ENCODE data around the gene IL17RE. TPM values are rescaled to one million over a fixed set of nuclear protein-coding genes. Genes with fewer than 3 reads are reported as not detected.

The IL17RE gene
- total and polyA plus RNA-seq, 9 of the 15 experiments (the other 6 are each of a cell fraction or from before 2014, with no cell fraction given), result 0.32 to 1.9 (median 0.51) TPM; not detected in 4

- TF ChIP-seq ZBTB2 (IDR thresholded peaks at IDR 0.05) (0 out of 2 replicates have a peak, but pooled peaks have one; percentile 29), ZFP36 (IDR thresholded peaks at IDR 0.05; ENCODE audit: low read depth, low read length, partially characterized antibody) (peak; percentile 97), ZNF12 (CRISPR knock-in tag; IDR thresholded peaks at IDR 0.05) (0 out of 2 replicates have a peak, but pooled peaks have one; percentile 52), ELF4 (CRISPR knock-in tag; IDR thresholded peaks at IDR 0.05) (no peak), CHD4 (IDR thresholded peaks at IDR 0.05; ENCODE audit: insufficient read depth, insufficient replicate concordance, low read depth, low read length, poor library complexity, severe bottlenecking) (peak; percentile 47), GABPB1 (CRISPR knock-in tag; IDR thresholded peaks at IDR 0.05) (no peak), CBX1 (IDR thresholded peaks at IDR 0.05; ENCODE audit: low read depth) (peak; percentile 44; the same call in 1 of the 2 replicates), PTBP1 (IDR thresholded peaks at IDR 0.05; ENCODE audit: low read depth, low read length) (peak; percentile 95), RCOR1 (IDR thresholded peaks at IDR 0.05; ENCODE audit: borderline replicate concordance in 1 of 2, low read depth in 2 of 2, low read length in 2 of 2) (peak in 1 of 2 experiments; percentile 71; a peak in 2 of 4 replicates), ZBTB5 (IDR thresholded peaks at IDR 0.05) (no peak), ZBTB9 (CRISPR knock-in tag; IDR thresholded peaks at IDR 0.05) (no peak), HDAC2 (IDR thresholded peaks at IDR 0.05) (peak; percentile 52; the same call in 1 of the 2 replicates), BHLHE40 (IDR thresholded peaks at IDR 0.05; ENCODE audit: low read length) (no peak), FOXM1 (IDR thresholded peaks at IDR 0.05; ENCODE audit: low read depth) (no peak), FOXM1 (CRISPR knock-in tag; IDR thresholded peaks at IDR 0.05; ENCODE audit: low read depth) (no peak)
These were observed 48.9 kb downstream of the IL17RE start (continued) for GRCh38 chr3:9951598-9951961.

All from K562 (cell line).